Osteocyte (in vitro differentiated cells): ENCODE measurements around the gene POLR3E. TPM values are rescaled to one million over a fixed set of nuclear protein-coding genes. Genes with fewer than 3 reads are reported as not detected.
"Not testable (repeated sequence)": the region's sequence is repeated elsewhere in the genome, so short reads cannot be mapped to it uniquely, and the experiment has no call there.

Source experiments
- DNase-seq: peaks from one replicate; pipeline ENCODE4 v3.0.0; 2021; ENCODE audit warnings: mixed read lengths; ENCODE audit not compliant: unreplicated experiment; ENCODE audit errors: extremely low spot score
- H3K27ac Mint-ChIP-seq: one replicate; pipeline ENCODE4 v1.8.0; 2021; ENCODE audit warnings: mild to moderate bottlenecking, mixed read lengths; ENCODE audit not compliant: unreplicated experiment
- H3K27me3 Mint-ChIP-seq: one replicate; pipeline ENCODE4 v1.8.0; 2021; ENCODE audit warnings: mixed read lengths; ENCODE audit not compliant: unreplicated experiment
- H3K36me3 Mint-ChIP-seq: one replicate; pipeline ENCODE4 v1.8.0; 2021; ENCODE audit warnings: mixed read lengths; ENCODE audit not compliant: unreplicated experiment
- H3K4me1 Mint-ChIP-seq: one replicate; pipeline ENCODE4 v1.8.0; 2021; ENCODE audit warnings: mixed read lengths; ENCODE audit not compliant: unreplicated experiment
- H3K4me3 Mint-ChIP-seq: one replicate; pipeline ENCODE4 v1.8.0; 2021; ENCODE audit warnings: mild to moderate bottlenecking, moderate library complexity, mixed read lengths; ENCODE audit not compliant: unreplicated experiment
- H3K9me3 Mint-ChIP-seq: one replicate; pipeline ENCODE4 v1.8.0; 2021; ENCODE audit warnings: mixed read lengths; ENCODE audit not compliant: unreplicated experiment
- CTCF ChIP-seq: fragments of 200-600 bp; sonication (generic); IDR thresholded peaks from 2 replicates; pipeline ENCODE4 v1.5.0; 2021; ENCODE audit warnings: antibody characterized with exemption, mild to moderate bottlenecking, moderate library complexity
- total RNA-seq: library from RNA; stranded (reverse); gene quantifications from 2 replicates; pipeline ENCODE4 v1.2.1, GENCODE V29; 2021

The POLR3E gene
- total RNA-seq, 1 donor from 2014 or later, result 34.4 TPM

- Mint-ChIP-seq H3K36me3 (peaks cover 31% of the 10 kb centered on the region), H3K27ac (no peak overlapping the region), H3K27me3 (no peaks in the 10 kb centered on the region), H3K4me1 (peaks cover 31% of the 10 kb centered on the region), H3K4me3 (no peak overlapping the region), H3K9me3 (peaks cover 3% of the 10 kb centered on the region)
- TF ChIP-seq CTCF, result no peak
- no peak for DNase-seq
Measured at GRCh38 chr16:22364241-22364640, 67.0 kb downstream of the POLR3E start.

- DNase-seq, result no peak
- no peak for TF ChIP-seq CTCF
- H3K9me3 Mint-ChIP-seq, result peaks cover 3% of the 10 kb centered on the region
- no peaks in the 10 kb centered on the region for H3K27me3 Mint-ChIP-seq
- peaks cover 52% of the 10 kb centered on the region for H3K4me1 Mint-ChIP-seq
- no peak overlapping the region for H3K4me3 Mint-ChIP-seq
- H3K27ac Mint-ChIP-seq, result no peak overlapping the region
- peaks cover 25% of the 10 kb centered on the region for H3K36me3 Mint-ChIP-seq
Measured at GRCh38 chr16:22366371-22366770, 69.2 kb downstream of the POLR3E start.

GRCh38 chr16:22366889-22367288, 69.7 kb downstream of the POLR3E start:
- peaks cover 56% of the 10 kb centered on the region for H3K4me1 Mint-ChIP-seq
- H3K4me3 Mint-ChIP-seq, result no peak overlapping the region
- peaks cover 3% of the 10 kb centered on the region for H3K9me3 Mint-ChIP-seq

GRCh38 chr16:22368200-22368826, 71.1 kb downstream of the POLR3E start:
- peaks cover 18% of the 10 kb centered on the region for H3K36me3 Mint-ChIP-seq
- H3K27ac Mint-ChIP-seq, H3K9me3 Mint-ChIP-seq, H3K27me3 Mint-ChIP-seq, DNase-seq, H3K4me3 Mint-ChIP-seq: not testable (repeated sequence)
- peaks cover 70% of the 10 kb centered on the region for H3K4me1 Mint-ChIP-seq

More at GRCh38 chr16:22366889-22367288, 69.7 kb downstream of the POLR3E start:
- no peak for DNase-seq
- H3K27ac Mint-ChIP-seq, result no peak overlapping the region
- TF ChIP-seq CTCF, result no peak
- H3K27me3 Mint-ChIP-seq, result no peaks in the 10 kb centered on the region
- H3K36me3 Mint-ChIP-seq, result peaks cover 24% of the 10 kb centered on the region

- no peak for TF ChIP-seq CTCF
- Mint-ChIP-seq H3K36me3 (peaks cover 11% of the 10 kb centered on the region), H3K27ac (peak overlapping the region; percentile 44), H3K27me3 (no peaks in the 10 kb centered on the region), H3K4me3 (no peak overlapping the region), H3K4me1 (peaks cover 75% of the 10 kb centered on the region), H3K9me3 (peaks cover 3% of the 10 kb centered on the region)
- no peak for DNase-seq
Measured at GRCh38 chr16:22369221-22369811, 72.1 kb downstream of the POLR3E start.
